A549 (cell line): Measurements from ENCODE around the gene SAXO2. TPM values are rescaled to one million over a fixed set of nuclear protein-coding genes. Genes with fewer than 3 reads are reported as not detected.

Experiments
- polyA plus RNA-seq, 4 experiments: library from polyadenylated mRNA; depleted of rRNA in 3 of 4; stranded (reverse); fragments of >200 nt; fragmentation: RNase III in 1 of 4; extraction: RNeasy Plus Mini Kit Qiagen cat#74134 plus additional on column Dnase treatment in 1 of 4; gene quantifications; 2 replicates in 3 of 4; 3 replicates in 1 of 4; pipeline ENCODE4 v1.2.3, GENCODE V29; 2011 to 2017

Gene SAXO2
- polyA plus RNA-seq, 2 of the 4 experiments (the other 2 are of a cell fraction), result 1.1 to 2.5 TPM

Other genes with a start within 250 kb of the SAXO2 start
- gene MEX3B, start 216.8 kb upstream of the SAXO2 start, polyA plus RNA-seq (2011; rRNA removed), result 1.8 and 2.3 TPM in 2 replicates
- 3.0 to 4.6 TPM (median 4.2 TPM) in 3 replicates for gene MEX3B, start 216.8 kb upstream of the SAXO2 start, polyA plus RNA-seq (2017; fragmentation: RNase III; extraction: RNeasy Plus Mini Kit Qiagen cat#74134 plus additional on column Dnase treatment)
- gene EFL1, start 84 bp upstream of the SAXO2 start, polyA plus RNA-seq (2011; rRNA removed), result 42.3 and 42.5 TPM in 2 replicates
- 19.4 to 21.2 TPM (median 20.0 TPM) in 3 replicates for gene EFL1, start 84 bp upstream of the SAXO2 start, polyA plus RNA-seq (2017; fragmentation: RNase III; extraction: RNeasy Plus Mini Kit Qiagen cat#74134 plus additional on column Dnase treatment)
- 0.74 and 0.84 TPM in 2 replicates for gene GOLGA6L10, start 86.7 kb downstream of the SAXO2 start, polyA plus RNA-seq (2011; rRNA removed)
- gene GOLGA6L10, start 86.7 kb downstream of the SAXO2 start, polyA plus RNA-seq (2017; fragmentation: RNase III; extraction: RNeasy Plus Mini Kit Qiagen cat#74134 plus additional on column Dnase treatment), result 0.62 to 1.1 TPM (median 0.98 TPM) in 3 replicates
- 4.7 and 6.3 TPM in 2 replicates for gene GOLGA6L9, start 167.0 kb downstream of the SAXO2 start, polyA plus RNA-seq (2011; rRNA removed)
- gene GOLGA6L9, start 167.0 kb downstream of the SAXO2 start, polyA plus RNA-seq (2017; fragmentation: RNase III; extraction: RNeasy Plus Mini Kit Qiagen cat#74134 plus additional on column Dnase treatment), result 3.9 to 4.8 TPM (median 4.4 TPM) in 3 replicates